IMR-90 (cell line): ENCODE measurements around the gene CLEC5A. TPM values are rescaled to one million over a fixed set of nuclear protein-coding genes. Genes with fewer than 3 reads are reported as not detected.

Experiments
- ATAC-seq: fragments of 200-7000 bp; cut with Tn5 transposase; 2 replicates; pipeline ENCODE4 v1.9.1; 2020; ENCODE audit warnings: low read depth, mild to moderate bottlenecking, moderate library complexity
- BruUV-seq: library from RNA; stranded (reverse); fragments of 400-500 nt; replicated peaks from 2 replicates; lab custom pipeline; 2021; lab: Mats Ljungman, UMichigan
- CTCF ChIA-PET: fragments of 300-600 bp; formaldehyde crosslinking; extraction: SDS; loops from one replicate; lab custom pipeline; 2021; ENCODE audit warnings: antibody characterized with exemption; lab: Yijun Ruan, JAX
- POLR2A ChIA-PET: fragments of 300-600 bp; sonication (Branson Sonifier 250); formaldehyde crosslinking; loops from one replicate; lab custom pipeline; 2022; ENCODE audit warnings: antibody characterized with exemption; ENCODE audit not compliant: unreplicated experiment; lab: Charles Lee
- DNase-seq: peaks from one replicate; pipeline ENCODE4 v3.0.0; 2013
- H2AFZ ChIP-seq: replicated peaks from 2 replicates; pipeline ENCODE3; 2013; ENCODE audit warnings: low read length, mild to moderate bottlenecking; ENCODE audit not compliant: poor library complexity
- H2AK5ac ChIP-seq: 2 replicates; pipeline ENCODE4 v1.6.1; 2013; ENCODE audit warnings: low read depth, low read length, inconsistent platforms
- H2AK9ac ChIP-seq: replicated peaks from 2 replicates; pipeline ENCODE3; 2013; ENCODE audit warnings: mild to moderate bottlenecking, low read depth, low read length, moderate library complexity; ENCODE audit not compliant: poor library complexity
- H2BK120ac ChIP-seq: 2 replicates; pipeline ENCODE4 v1.6.1; 2013; ENCODE audit warnings: low read depth, low read length, inconsistent platforms
- H2BK15ac ChIP-seq: 3 replicates; pipeline ENCODE4 v1.6.1; 2013; ENCODE audit warnings: low read depth, low read length, inconsistent platforms
- H2BK20ac ChIP-seq: 2 replicates; pipeline ENCODE4 v1.6.1; 2013; ENCODE audit warnings: low read depth, mild to moderate bottlenecking, inconsistent platforms, low read length, moderate library complexity
- H2BK5ac ChIP-seq: 2 replicates; pipeline ENCODE4 v1.6.1; 2013; ENCODE audit warnings: mild to moderate bottlenecking, low read depth, low read length, inconsistent platforms; ENCODE audit not compliant: poor library complexity, severe bottlenecking
- H3K14ac ChIP-seq: replicated peaks from 2 replicates; pipeline ENCODE4 v1.6.1; 2013; ENCODE audit warnings: low read depth, low read length, inconsistent platforms
- H3K18ac ChIP-seq: 2 replicates; pipeline ENCODE4 v1.6.1; 2013; ENCODE audit warnings: low read depth, low read length, control low read depth
- H3K23ac ChIP-seq: 2 replicates; pipeline ENCODE4 v1.6.1; 2013; ENCODE audit warnings: low read depth, low read length, inconsistent platforms
- H3K27ac ChIP-seq: 2 replicates; pipeline ENCODE4 v1.5.1; 2013; ENCODE audit warnings: mild to moderate bottlenecking, control low read depth, low read length; ENCODE audit not compliant: insufficient read depth
- H3K27me3 ChIP-seq: 2 replicates; pipeline ENCODE4 v1.6.1; 2013; ENCODE audit warnings: low read length; ENCODE audit not compliant: control insufficient read depth, insufficient read depth
- H3K36me3 ChIP-seq: 2 replicates; pipeline ENCODE4 v1.6.1; 2013; ENCODE audit warnings: low read length, mixed read lengths; ENCODE audit not compliant: control insufficient read depth, insufficient read depth
- H3K4ac ChIP-seq: 2 replicates; pipeline ENCODE4 v1.6.1; 2013; ENCODE audit warnings: low read depth, low read length, inconsistent platforms
- H3K4me1 ChIP-seq: 2 replicates; pipeline ENCODE4 v1.6.1; 2013; ENCODE audit warnings: low read length, mixed read lengths; ENCODE audit not compliant: control insufficient read depth, insufficient read depth
- H3K4me2 ChIP-seq: 2 replicates; pipeline ENCODE4 v1.6.1; 2013; ENCODE audit warnings: low read depth, mild to moderate bottlenecking, control low read depth, low read length, moderate library complexity
- H3K4me3 ChIP-seq: 2 replicates; pipeline ENCODE4 v1.5.1; 2013; ENCODE audit warnings: low read depth, mild to moderate bottlenecking, control low read depth, low read length, moderate library complexity; ENCODE audit not compliant: insufficient read depth
- H3K56ac ChIP-seq: 2 replicates; pipeline ENCODE4 v1.6.1; 2013; ENCODE audit warnings: low read length, inconsistent platforms; ENCODE audit not compliant: insufficient read depth; ENCODE audit errors: extremely low read depth
- H3K79me1 ChIP-seq, 2 experiments: 2 replicates each; pipeline ENCODE4 v1.6.1; 2013; ENCODE audit warnings: low read length in 2 of 2, inconsistent platforms in 1 of 2, low read depth in 1 of 2
- H3K9ac ChIP-seq: 2 replicates; pipeline ENCODE4 v1.6.1; 2013; ENCODE audit warnings: low read depth, low read length, control low read depth
- H3K9me1 ChIP-seq: 2 replicates; pipeline ENCODE4 v1.6.1; 2013; ENCODE audit warnings: low read length, inconsistent platforms; ENCODE audit not compliant: insufficient read depth
- H3K9me3 ChIP-seq: 2 replicates; pipeline ENCODE4 v1.6.1; 2013; ENCODE audit warnings: low read length; ENCODE audit not compliant: control insufficient read depth, insufficient read depth
- H4K20me1 ChIP-seq: 2 replicates; pipeline ENCODE4 v1.6.1; 2013; ENCODE audit warnings: low read length, inconsistent platforms; ENCODE audit not compliant: insufficient read depth
- H4K5ac ChIP-seq: 2 replicates; pipeline ENCODE4 v1.6.1; 2013; ENCODE audit warnings: mild to moderate bottlenecking, low read depth, low read length, control low read depth
- H4K8ac ChIP-seq, 2 experiments: 2 replicates each; pipeline ENCODE4 v1.6.1; 2013; ENCODE audit warnings: low read depth in 2 of 2, low read length in 2 of 2, control low read depth in 1 of 2, inconsistent platforms in 1 of 2
- H4K91ac ChIP-seq: 2 replicates; pipeline ENCODE4 v1.6.1; 2013; ENCODE audit warnings: low read depth, low read length, inconsistent platforms; ENCODE audit not compliant: insufficient read depth
- FOS ChIP-seq: fragments of 150-350 bp; IDR thresholded peaks from 2 replicates; pipeline ENCODE4 v1.6.1; 2016; ENCODE audit warnings: low read depth, low read length
- MXI1 ChIP-seq: IDR thresholded peaks from 2 replicates; pipeline ENCODE4 v1.6.1; 2012; ENCODE audit warnings: low read depth, mild to moderate bottlenecking, low read length, moderate library complexity, borderline replicate concordance
- NFE2L2 ChIP-seq: fragments of 150-350 bp; IDR thresholded peaks from 2 replicates; pipeline ENCODE4 v1.6.1; 2016; ENCODE audit warnings: low read depth, mild to moderate bottlenecking, low read length
- SMC3 ChIP-seq: fragments of 150-350 bp; IDR thresholded peaks from 2 replicates; pipeline ENCODE4 v1.6.1; 2016; ENCODE audit warnings: low read depth, mild to moderate bottlenecking, antibody characterized with exemption, low read length, moderate library complexity
- WGBS, 2 experiments: methylation state at CpG; one replicate each; pipeline versions ENCODE4 v1.1.5 to v1.1.7; 2013; ENCODE audit warnings: missing lambda C conversion rate in 2 of 2; ENCODE audit not compliant: insufficient read length in 1 of 2; ENCODE audit errors: extremely low coverage in 2 of 2; 5-methylcytosine and 5-hydroxymethylcytosine counted together
- dilution Hi-C: fragments of 300-500 bp; cut with HindIII; formaldehyde crosslinking; loops from one replicate; pipeline ENCODE4 v1.14.3; 2018; ENCODE audit warnings: low sequenced_read_pairs; ENCODE audit not compliant: unreplicated experiment
- in situ Hi-C: fragments of 300-500 bp; cut with MboI; formaldehyde crosslinking; loops from 3 replicates; pipeline ENCODE4 v1.14.3; 2019; ENCODE audit warnings: low sequenced_read_pairs, inconsistent platforms, mixed read lengths
- intact Hi-C: fragments of 100-400 bp; cut with micrococcal nuclease; formaldehyde crosslinking; loops from 2 replicates; pipeline ENCODE4 v1.10.0; 2022
- polyA plus RNA-seq, 3 experiments: library from polyadenylated mRNA; depleted of rRNA; stranded (reverse); fragments of >200 nt; gene quantifications; 2 replicates each; pipeline ENCODE4 v1.2.3, GENCODE V29; 2012; ENCODE audit warnings: low replicate concordance in 1 of 3
- total RNA-seq: library from RNA; depleted of rRNA; stranded (reverse); fragments of >200 nt; gene quantifications from 2 replicates; pipeline ENCODE4 v1.2.3, GENCODE V29; 2012

The CLEC5A gene
- total and polyA plus RNA-seq, 2 of the 4 experiments (the other 2 are of a cell fraction): not detected

GRCh38 chr7:141978351-141978750 is 31.6 kb upstream of the CLEC5A start:
- H3K4ac ChIP-seq: no peak overlapping the region
- H3K27me3 ChIP-seq: no peaks in the 10 kb centered on the region
- intact Hi-C loops (no loop called here), in situ Hi-C loops (no loop called here), dilution Hi-C loops (no loop called here)
- POLR2A ChIA-PET: no interaction called here
- H3K36me3 ChIP-seq: no peaks in the 10 kb centered on the region
- no peak overlapping the region for H3K56ac ChIP-seq
- no peak overlapping the region for H2BK120ac ChIP-seq
- no peak overlapping the region for H2BK5ac ChIP-seq
- no peak overlapping the region for H3K14ac ChIP-seq
- no peaks in the 10 kb centered on the region for H3K9me1 ChIP-seq
- WGBS, 2 experiments: no CpG with 5 or more reads among the region's 1 CpG
- no peak for ATAC-seq
- no peaks in the 10 kb centered on the region for H4K20me1 ChIP-seq
- H3K4me1 ChIP-seq: no peaks in the 10 kb centered on the region
- H3K9me3 ChIP-seq: peaks cover 6% of the 10 kb centered on the region
- no peak overlapping the region for H3K4me3 ChIP-seq
- CTCF ChIA-PET: no interaction called here
- no peak overlapping the region for H3K4me2 ChIP-seq
- no peak overlapping the region for H4K5ac ChIP-seq
- H4K91ac ChIP-seq: no peak overlapping the region
- no peak overlapping the region for H2BK20ac ChIP-seq
- H3K9ac ChIP-seq: no peak overlapping the region
- no peak overlapping the region for H3K27ac ChIP-seq
- H4K8ac ChIP-seq: no peak overlapping the region
- H3K23ac ChIP-seq: no peak overlapping the region
- H3K18ac ChIP-seq: no peak overlapping the region
- H3K79me1 ChIP-seq: no peaks in the 10 kb centered on the region
- TF ChIP-seq MXI1 (no peak), SMC3 (no peak), FOS (no peak), NFE2L2 (no peak)
- H2AK5ac ChIP-seq: no peak overlapping the region
- H2AFZ ChIP-seq: no peak overlapping the region
- no peak overlapping the region for H2BK15ac ChIP-seq
- no peak for DNase-seq
- H2AK9ac ChIP-seq: no peak overlapping the region
- BruUV-seq: no TSS peak
